Measurements from ENCODE around the gene FAAH2. TPM values are rescaled to one million over a fixed set of nuclear protein-coding genes. Genes with fewer than 3 reads are reported as not detected.

Gene FAAH2
- total RNA-seq, 4 donors from 2014 or later = 7.4 to 13.7 (median 12.4) TPM

DNA sequence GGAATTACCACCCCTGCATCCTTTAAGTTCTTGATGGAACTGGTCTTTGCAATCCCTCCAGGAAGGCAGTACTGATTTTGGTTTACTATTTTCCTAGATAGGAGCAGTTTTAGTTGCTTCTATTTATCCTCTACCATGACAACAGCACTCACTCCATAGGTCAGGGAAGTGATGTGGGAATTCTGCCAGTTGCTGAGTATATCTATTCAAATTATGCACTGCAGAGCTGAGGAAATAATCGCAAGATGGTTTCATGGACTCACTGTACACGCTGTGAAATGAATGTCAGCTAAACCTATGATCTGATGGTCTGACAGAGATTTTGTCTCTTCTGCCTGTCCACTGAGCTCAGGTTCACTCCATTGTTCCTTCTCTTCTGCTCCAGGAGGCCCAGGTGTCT, 135.8 kb downstream of the FAAH2 start:
- 90% methylated on average over 2 of the region's 2 CpGs for WGBS, 2 donors
- TF ChIP-seq, protein P1, sequence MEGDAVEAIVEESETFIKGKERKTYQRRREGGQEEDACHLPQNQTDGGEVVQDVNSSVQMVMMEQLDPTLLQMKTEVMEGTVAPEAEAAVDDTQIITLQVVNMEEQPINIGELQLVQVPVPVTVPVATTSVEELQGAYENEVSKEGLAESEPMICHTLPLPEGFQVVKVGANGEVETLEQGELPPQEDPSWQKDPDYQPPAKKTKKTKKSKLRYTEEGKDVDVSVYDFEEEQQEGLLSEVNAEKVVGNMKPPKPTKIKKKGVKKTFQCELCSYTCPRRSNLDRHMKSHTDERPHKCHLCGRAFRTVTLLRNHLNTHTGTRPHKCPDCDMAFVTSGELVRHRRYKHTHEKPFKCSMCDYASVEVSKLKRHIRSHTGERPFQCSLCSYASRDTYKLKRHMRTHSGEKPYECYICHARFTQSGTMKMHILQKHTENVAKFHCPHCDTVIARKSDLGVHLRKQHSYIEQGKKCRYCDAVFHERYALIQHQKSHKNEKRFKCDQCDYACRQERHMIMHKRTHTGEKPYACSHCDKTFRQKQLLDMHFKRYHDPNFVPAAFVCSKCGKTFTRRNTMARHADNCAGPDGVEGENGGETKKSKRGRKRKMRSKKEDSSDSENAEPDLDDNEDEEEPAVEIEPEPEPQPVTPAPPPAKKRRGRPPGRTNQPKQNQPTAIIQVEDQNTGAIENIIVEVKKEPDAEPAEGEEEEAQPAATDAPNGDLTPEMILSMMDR (IDR thresholded peaks at IDR 0.05) = no peak
- no peak for TF ChIP-seq POLR2A (IDR thresholded peaks at IDR 0.05)
- Histone ChIP-seq H3K27me3 (no peaks in the 10 kb centered on the region), H3K4me3 (replicated peaks in 1 of 3) (no peak overlapping the region), H3K36me3 (no peaks in the 10 kb centered on the region), H3K27ac (no peak overlapping the region), H3K4me1 (no peaks in the 10 kb centered on the region), H3K9me3 (no peaks in the 10 kb centered on the region)
- DNase-seq = no peak
- intact Hi-C loops (cut with DNase I) = no loop called here

- no peak for TF ChIP-seq POLR2A (IDR thresholded peaks at IDR 0.05)
- TF ChIP-seq, protein P1 (IDR thresholded peaks at IDR 0.05) = no peak
- Histone ChIP-seq H3K9me3 (no peaks in the 10 kb centered on the region), H3K27me3 (no peaks in the 10 kb centered on the region), H3K27ac (no peak overlapping the region), H3K4me3 (replicated peaks in 1 of 3) (no peak overlapping the region), H3K36me3 (no peaks in the 10 kb centered on the region), H3K4me1 (no peaks in the 10 kb centered on the region)
- DNase-seq = no peak
- 73 to 94% methylated on average over 2 of the region's 2 CpGs for WGBS, 2 donors
- intact Hi-C loops (cut with DNase I) = no loop called here
These were observed 136.3 kb downstream of the FAAH2 start for GRCh38 chrX:57422790-57423189.

DNA sequence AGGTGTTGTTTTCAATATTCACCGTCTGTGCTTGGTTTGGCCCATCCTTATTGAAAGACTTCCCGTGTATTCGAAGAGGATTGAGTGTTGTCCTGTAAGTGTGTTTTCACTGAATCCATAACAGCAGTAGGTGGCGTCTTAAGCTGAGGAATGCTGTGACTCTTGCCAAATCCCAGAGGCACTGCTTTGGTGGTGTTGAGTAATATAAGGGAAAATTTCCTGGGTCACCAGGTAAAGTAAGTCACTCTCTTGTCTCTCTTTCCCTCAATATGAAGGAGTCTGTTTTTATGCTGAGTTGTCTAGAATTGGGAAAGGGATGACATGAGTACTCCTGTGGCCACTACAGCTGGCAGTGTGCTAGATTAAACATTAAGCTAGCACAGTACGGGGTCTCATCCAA, 158.6 kb downstream of the FAAH2 start:
- WGBS, 2 donors = 59 to 68% methylated on average over 4 to 5 of the region's 5 CpGs
- no peaks in the 10 kb centered on the region for H3K9me3 ChIP-seq
- H3K4me3 ChIP-seq (replicated peaks in 1 of 3) = no peak overlapping the region
- no peaks in the 10 kb centered on the region for H3K27me3 ChIP-seq
- no peak for DNase-seq
- no peaks in the 10 kb centered on the region for H3K4me1 ChIP-seq
- intact Hi-C loops (cut with DNase I) = no loop called here
- TF ChIP-seq, protein P1 (IDR thresholded peaks at IDR 0.05) = no peak
- TF ChIP-seq POLR2A (IDR thresholded peaks at IDR 0.05) = no peak
- no peaks in the 10 kb centered on the region for H3K36me3 ChIP-seq
- H3K27ac ChIP-seq = no peak overlapping the region

DNA sequence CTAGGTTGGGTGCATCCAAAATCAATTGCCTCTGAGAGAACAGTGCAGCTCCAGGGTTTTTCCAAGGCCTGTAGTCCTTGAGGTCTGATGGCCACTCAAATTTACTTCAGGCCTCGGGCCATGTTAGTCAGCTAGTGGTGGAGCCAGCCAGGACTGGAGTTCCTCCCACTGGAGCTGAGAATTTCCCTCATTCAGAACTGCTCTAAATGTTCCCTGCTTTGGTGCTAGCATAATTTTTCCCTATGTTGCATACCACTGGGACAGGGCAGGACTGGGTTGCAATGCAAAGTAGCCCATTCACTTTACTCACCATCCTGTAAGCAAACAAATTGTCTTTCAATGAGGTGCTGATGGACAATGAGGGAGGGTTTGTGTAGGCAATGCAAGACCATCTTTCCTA, 159.3 kb downstream of the FAAH2 start:
- H3K27ac ChIP-seq = no peak overlapping the region
- H3K4me1 ChIP-seq = no peaks in the 10 kb centered on the region
- H3K9me3 ChIP-seq = no peaks in the 10 kb centered on the region
- H3K27me3 ChIP-seq = no peaks in the 10 kb centered on the region
- intact Hi-C loops (cut with DNase I) = no loop called here
- H3K4me3 ChIP-seq (replicated peaks in 1 of 3) = no peak overlapping the region
- no peaks in the 10 kb centered on the region for H3K36me3 ChIP-seq
- no peak for DNase-seq
- no peak for TF ChIP-seq POLR2A (IDR thresholded peaks at IDR 0.05)
- TF ChIP-seq, protein P1 (IDR thresholded peaks at IDR 0.05) = no peak
- 70 to 75% methylated on average over 1 of the region's 1 CpG for WGBS, 2 donors

DNA sequence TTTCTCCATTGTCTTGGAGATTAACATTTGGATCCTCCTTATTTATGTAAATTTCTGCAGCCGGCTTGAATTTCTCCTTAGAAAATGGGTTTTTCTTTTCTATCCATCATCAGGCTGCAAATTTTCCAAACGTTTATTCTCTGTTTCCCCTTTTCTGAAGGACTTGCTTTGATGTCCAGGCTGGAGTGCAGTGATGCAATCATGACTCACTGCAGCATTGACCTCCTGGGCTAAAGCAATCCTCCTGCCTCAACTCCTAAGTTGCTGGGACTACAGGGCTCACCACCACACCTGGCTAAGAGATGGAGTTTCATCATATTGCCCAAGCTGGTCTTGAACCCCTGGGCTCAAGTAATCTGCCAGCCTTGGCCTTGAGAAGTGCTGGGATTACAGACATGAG, 161.3 kb downstream of the FAAH2 start:
- WGBS, 2 donors = 87 to 88% methylated on average over 2 of the region's 2 CpGs
- Histone ChIP-seq H3K36me3 (no peaks in the 10 kb centered on the region), H3K27me3 (no peaks in the 10 kb centered on the region), H3K9me3 (no peaks in the 10 kb centered on the region), H3K4me1 (no peaks in the 10 kb centered on the region), H3K4me3 (replicated peaks in 1 of 3) (no peak overlapping the region), H3K27ac (no peak overlapping the region)
- TF ChIP-seq, protein P1 (IDR thresholded peaks at IDR 0.05) = no peak
- TF ChIP-seq POLR2A (IDR thresholded peaks at IDR 0.05) = no peak
- DNase-seq = no peak
- intact Hi-C loops (cut with DNase I) = no loop called here

Measured in thyroid gland (tissue), 4 donors.